ENCODE results near the gene SLC2A9. TPM values are rescaled to one million over a fixed set of nuclear protein-coding genes. Genes with fewer than 3 reads are reported as not detected.

Gene SLC2A9
- total RNA-seq, 4 donors from 2014 or later, result 0.19 to 0.89 (median 0.62) TPM

GRCh38 chr4:10034136-10034535 is 12.8 kb upstream of the SLC2A9 start:
- no peaks in the 10 kb centered on the region for H3K9me3 ChIP-seq
- in situ Hi-C loops (cut with MboI; ENCODE audit: low sequenced_read_pairs in 4 of 4), result no loop called here
- no peaks in the 10 kb centered on the region for H3K27me3 ChIP-seq
- peaks cover 42 to 53% of the 10 kb centered on the region in 2 donors for H3K4me1 ChIP-seq
- no peak for ATAC-seq
- H3K27ac ChIP-seq, result peak overlapping the region in 1 of 4 donors; percentile 50
- intact Hi-C loops (cut with DNase I; ENCODE audit: low total_unique reads), result no loop called here
- TF ChIP-seq CTCF (IDR thresholded peaks at IDR 0.05 in 4 of 5, conservative IDR thresholded peaks at IDR 0.05 in 1 of 5), result no peak
- TF ChIP-seq POLR2A (IDR thresholded peaks at IDR 0.05), result no peak
- H3K36me3 ChIP-seq, result no peaks in the 10 kb centered on the region
- no peak overlapping the region for H3K4me3 ChIP-seq
- no peak for DNase-seq

GRCh38 chr4:10033191-10033881 is 12.0 kb upstream of the SLC2A9 start:
- DNase-seq (no peak), ATAC-seq (no peak)
- TF ChIP-seq CTCF (IDR thresholded peaks at IDR 0.05 in 4 of 5, conservative IDR thresholded peaks at IDR 0.05 in 1 of 5) (no peak), POLR2A (IDR thresholded peaks at IDR 0.05) (no peak)
- no peak overlapping the region for H3K4me3 ChIP-seq
- H3K4me1 ChIP-seq, result peaks cover 50 to 61% of the 10 kb centered on the region in 2 donors
- in situ Hi-C loops (cut with MboI; ENCODE audit: low sequenced_read_pairs in 4 of 4) (no loop called here), intact Hi-C loops (cut with DNase I; ENCODE audit: low total_unique reads) (loop anchor here (2.0 kb wide), 1 partner anchor 15 kb away; no protein-coding TSS in a partner anchor)
- H3K36me3 ChIP-seq, result no peaks in the 10 kb centered on the region
- H3K27ac ChIP-seq, result peak overlapping the region; percentile 21 to 54 (median 48)
- no peaks in the 10 kb centered on the region for H3K9me3 ChIP-seq
- H3K27me3 ChIP-seq, result no peaks in the 10 kb centered on the region

GRCh38 chr4:10032625-10033024 is 11.3 kb upstream of the SLC2A9 start:
- DNase-seq (peak in 1 of 2 donors; percentile 41), ATAC-seq (peak in 1 of 2 donors; percentile 47)
- H3K4me3 ChIP-seq, result no peak overlapping the region
- peaks cover 52 to 63% of the 10 kb centered on the region in 2 donors for H3K4me1 ChIP-seq
- H3K36me3 ChIP-seq, result no peaks in the 10 kb centered on the region
- TF ChIP-seq POLR2A (IDR thresholded peaks at IDR 0.05) (no peak), CTCF (IDR thresholded peaks at IDR 0.05 in 4 of 5, conservative IDR thresholded peaks at IDR 0.05 in 1 of 5) (no peak)
- intact Hi-C loops (cut with DNase I; ENCODE audit: low total_unique reads) (loop anchor here (2.0 kb wide), 1 partner anchor 14 kb away; no protein-coding TSS in a partner anchor), in situ Hi-C loops (cut with MboI; ENCODE audit: low sequenced_read_pairs in 4 of 4) (no loop called here)
- no peaks in the 10 kb centered on the region for H3K27me3 ChIP-seq
- no peaks in the 10 kb centered on the region for H3K9me3 ChIP-seq
- peak overlapping the region; percentile 23 to 64 (median 56) for H3K27ac ChIP-seq

GRCh38 chr4:10031668-10032590 is 10.6 kb upstream of the SLC2A9 start:
- no peak for TF ChIP-seq CTCF (IDR thresholded peaks at IDR 0.05 in 4 of 5, conservative IDR thresholded peaks at IDR 0.05 in 1 of 5)
- TF ChIP-seq POLR2A (IDR thresholded peaks at IDR 0.05), result no peak
- Histone ChIP-seq H3K36me3 (no peaks in the 10 kb centered on the region), H3K27me3 (no peaks in the 10 kb centered on the region), H3K27ac (peak overlapping the region; percentile 50 to 64 (median 59)), H3K9me3 (no peaks in the 10 kb centered on the region), H3K4me3 (no peak overlapping the region), H3K4me1 (peaks cover 52 to 63% of the 10 kb centered on the region in 2 donors)
- no peak for DNase-seq
- in situ Hi-C loops (cut with MboI; ENCODE audit: low sequenced_read_pairs in 4 of 4), result no loop called here
- ATAC-seq, result peak in 1 of 2 donors; percentile 10
- intact Hi-C loops (cut with DNase I; ENCODE audit: low total_unique reads), result loop anchor here (2.0 kb wide), 1 partner anchor 13 kb away; no protein-coding TSS in a partner anchor

All from gastrocnemius medialis (tissue), 4 donors.